ENCODE measurements around the gene NIPBL. TPM values are rescaled to one million over a fixed set of nuclear protein-coding genes. Genes with fewer than 3 reads are reported as not detected.
"Not testable (repeated sequence)": the region's sequence is repeated elsewhere in the genome, so short reads cannot be mapped to it uniquely, and the experiment has no call there.

NIPBL gene
- total RNA-seq, 1 donor from 2014 or later, result 67.3 TPM

DNA sequence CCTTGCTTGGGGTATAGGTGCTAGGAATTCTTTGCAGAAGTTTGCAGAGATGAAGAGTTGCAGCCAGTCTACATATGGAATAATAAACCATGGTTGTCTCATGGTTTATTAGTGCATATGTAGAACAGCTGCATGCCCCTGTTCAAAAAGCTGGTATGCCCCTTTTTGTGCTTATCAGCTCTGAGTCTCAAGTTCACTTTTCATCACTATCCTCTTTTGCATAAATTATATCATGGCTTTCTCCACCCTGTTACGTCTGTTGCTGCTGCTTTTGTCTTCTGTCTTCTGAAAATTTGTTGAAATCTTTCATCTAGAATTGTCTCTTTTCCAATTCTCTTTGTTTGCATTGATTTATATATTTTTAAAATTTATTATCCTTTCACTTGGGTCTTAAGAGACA is 200.6 kb downstream of the NIPBL start:
- peaks cover 5% of the 10 kb centered on the region for H3K4me1 ChIP-seq
- H3K27me3 ChIP-seq (ENCODE audit: low read depth), result no peaks in the 10 kb centered on the region
- DNase-seq (no peak), ATAC-seq (no peak)
- H3K36me3 ChIP-seq, result peaks cover 4% of the 10 kb centered on the region
- intact Hi-C loops (cut with DNase I), result no loop called here
- H3K4me3 ChIP-seq, result no peak overlapping the region
- no peak overlapping the region for H3K27ac ChIP-seq
- TF ChIP-seq, protein P1, sequence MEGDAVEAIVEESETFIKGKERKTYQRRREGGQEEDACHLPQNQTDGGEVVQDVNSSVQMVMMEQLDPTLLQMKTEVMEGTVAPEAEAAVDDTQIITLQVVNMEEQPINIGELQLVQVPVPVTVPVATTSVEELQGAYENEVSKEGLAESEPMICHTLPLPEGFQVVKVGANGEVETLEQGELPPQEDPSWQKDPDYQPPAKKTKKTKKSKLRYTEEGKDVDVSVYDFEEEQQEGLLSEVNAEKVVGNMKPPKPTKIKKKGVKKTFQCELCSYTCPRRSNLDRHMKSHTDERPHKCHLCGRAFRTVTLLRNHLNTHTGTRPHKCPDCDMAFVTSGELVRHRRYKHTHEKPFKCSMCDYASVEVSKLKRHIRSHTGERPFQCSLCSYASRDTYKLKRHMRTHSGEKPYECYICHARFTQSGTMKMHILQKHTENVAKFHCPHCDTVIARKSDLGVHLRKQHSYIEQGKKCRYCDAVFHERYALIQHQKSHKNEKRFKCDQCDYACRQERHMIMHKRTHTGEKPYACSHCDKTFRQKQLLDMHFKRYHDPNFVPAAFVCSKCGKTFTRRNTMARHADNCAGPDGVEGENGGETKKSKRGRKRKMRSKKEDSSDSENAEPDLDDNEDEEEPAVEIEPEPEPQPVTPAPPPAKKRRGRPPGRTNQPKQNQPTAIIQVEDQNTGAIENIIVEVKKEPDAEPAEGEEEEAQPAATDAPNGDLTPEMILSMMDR (IDR thresholded peaks at IDR 0.05), result no peak
- no peaks in the 10 kb centered on the region for H3K9me3 ChIP-seq

GRCh38 chr5:37080697-37081096 is 204.1 kb downstream of the NIPBL start:
- no peak overlapping the region for H3K27ac ChIP-seq
- no peak overlapping the region for H3K4me3 ChIP-seq
- DNase-seq (no peak), ATAC-seq (no peak)
- H3K4me1 ChIP-seq, result no peaks in the 10 kb centered on the region
- TF ChIP-seq, protein P1 (IDR thresholded peaks at IDR 0.05), result no peak
- intact Hi-C loops (cut with DNase I), result no loop called here
- no peaks in the 10 kb centered on the region for H3K9me3 ChIP-seq
- H3K36me3 ChIP-seq, result peaks cover 4% of the 10 kb centered on the region
- no peaks in the 10 kb centered on the region for H3K27me3 ChIP-seq (ENCODE audit: low read depth)

GRCh38 chr5:37082977-37083376 is 206.4 kb downstream of the NIPBL start:
- H3K4me3 ChIP-seq; H3K36me3 ChIP-seq; H3K27ac ChIP-seq; H3K9me3 ChIP-seq; H3K27me3 ChIP-seq (ENCODE audit: low read depth); H3K4me1 ChIP-seq; ATAC-seq; intact Hi-C loops (cut with DNase I); DNase-seq: not testable (repeated sequence)

DNA sequence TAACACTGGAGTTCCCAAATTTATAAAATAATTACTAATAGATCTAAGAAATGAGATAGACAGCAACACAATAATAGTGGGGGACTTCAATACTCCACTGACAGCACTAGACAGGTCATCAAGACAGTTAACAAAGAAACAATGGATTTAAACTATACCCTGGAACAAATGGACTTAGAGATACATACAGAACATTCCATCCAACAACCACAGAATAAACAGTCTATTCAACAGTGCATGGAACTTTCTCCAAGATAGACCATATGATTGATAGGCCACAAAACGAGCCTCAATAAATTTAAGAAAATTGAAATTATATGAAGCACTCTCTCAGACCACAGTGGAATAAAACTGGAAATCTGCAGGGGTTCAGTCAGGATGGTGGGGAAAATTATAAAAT is 209.5 kb downstream of the NIPBL start:
- H3K4me1 ChIP-seq; DNase-seq; H3K4me3 ChIP-seq; H3K36me3 ChIP-seq; H3K27ac ChIP-seq; H3K9me3 ChIP-seq; ATAC-seq; H3K27me3 ChIP-seq (ENCODE audit: low read depth); intact Hi-C loops (cut with DNase I): not testable (repeated sequence)

- intact Hi-C loops (cut with DNase I), result no loop called here
Measured at GRCh38 chr5:37086466-37087173, 210.1 kb downstream of the NIPBL start.

DNA sequence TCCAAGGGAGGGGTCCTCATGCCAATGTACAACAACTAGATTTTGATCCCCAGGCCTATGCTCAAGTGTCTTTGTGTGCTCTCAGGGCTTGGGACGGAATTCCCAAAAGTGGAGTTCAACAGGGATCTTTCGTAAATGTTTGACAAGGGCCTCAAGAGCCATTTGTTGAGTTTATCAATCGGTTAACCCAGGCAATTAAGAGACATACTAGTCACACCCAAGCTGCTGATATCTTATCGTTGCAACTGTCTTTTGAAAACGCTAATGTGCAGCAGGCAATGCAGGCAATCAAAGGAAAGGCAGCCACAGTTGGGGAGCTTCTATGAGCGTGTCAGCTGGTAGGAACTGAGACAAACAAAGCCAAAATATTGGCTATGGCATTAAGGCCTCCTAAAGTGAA is 211.4 kb downstream of the NIPBL start:
- DNase-seq (no peak), ATAC-seq (no peak)
- H3K4me3 ChIP-seq, result no peak overlapping the region
- intact Hi-C loops (cut with DNase I), result no loop called here
- H3K9me3 ChIP-seq, result no peaks in the 10 kb centered on the region
- TF ChIP-seq, protein P1 (IDR thresholded peaks at IDR 0.05), result no peak
- no peaks in the 10 kb centered on the region for H3K27me3 ChIP-seq (ENCODE audit: low read depth)
- H3K27ac ChIP-seq, result no peak overlapping the region
- H3K36me3 ChIP-seq, result no peaks in the 10 kb centered on the region
- H3K4me1 ChIP-seq, result no peaks in the 10 kb centered on the region

More at GRCh38 chr5:37086466-37087173, 210.1 kb downstream of the NIPBL start:
- Histone ChIP-seq H3K4me1 (no peaks in the 10 kb centered on the region), H3K27ac (no peak overlapping the region), H3K9me3 (no peaks in the 10 kb centered on the region), H3K4me3 (no peak overlapping the region), H3K36me3 (no peaks in the 10 kb centered on the region), H3K27me3 (ENCODE audit: low read depth) (no peaks in the 10 kb centered on the region)
- ATAC-seq (no peak), DNase-seq (no peak)
- TF ChIP-seq, protein P1 (IDR thresholded peaks at IDR 0.05), result no peak

Measured in lower lobe of right lung (tissue), 2 donors.